Activated T-helper 9 cell treated with anti-CD3 and anti-CD28 coated beads, Interleukin-2, amount 50 U/mL, for 16 hours (primary cell): ENCODE measurements around the gene WBP11.

ENCODE experiments used
- DNase-seq: peaks from one replicate; pipeline ENCODE4 v3.0.0-alpha.2; 2020; ENCODE audit warnings: low read depth

The WBP11 gene

DNA sequence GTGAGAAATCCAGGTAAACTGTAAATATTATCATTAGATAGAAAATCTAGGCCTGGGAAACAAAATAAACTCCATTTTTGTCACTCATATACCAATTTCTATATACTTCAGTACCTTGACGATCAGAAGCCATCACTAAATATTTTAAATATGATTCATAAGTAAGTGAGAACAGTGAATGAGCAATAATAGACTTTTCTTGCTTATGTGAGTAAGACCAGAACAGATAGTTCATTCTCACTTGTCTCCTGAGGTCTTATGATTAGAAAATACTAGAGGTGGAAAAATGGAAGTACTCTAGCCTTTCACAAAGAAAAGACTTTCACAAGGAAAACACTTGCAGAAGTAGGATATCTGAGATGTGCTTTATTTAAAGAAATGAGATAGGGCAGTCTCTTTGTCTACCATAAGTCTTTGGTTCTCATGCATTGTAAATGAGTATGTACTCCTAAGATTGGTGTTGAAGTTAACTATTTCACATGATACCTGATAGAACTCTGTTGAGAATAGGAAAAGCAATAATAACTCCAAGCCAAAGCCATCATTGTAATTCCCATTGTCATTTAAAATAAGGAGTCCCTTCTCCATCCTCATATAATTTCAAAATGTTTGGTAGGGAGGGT lies 20.8 kb upstream of the WBP11 start:
- no peak for DNase-seq

DNA sequence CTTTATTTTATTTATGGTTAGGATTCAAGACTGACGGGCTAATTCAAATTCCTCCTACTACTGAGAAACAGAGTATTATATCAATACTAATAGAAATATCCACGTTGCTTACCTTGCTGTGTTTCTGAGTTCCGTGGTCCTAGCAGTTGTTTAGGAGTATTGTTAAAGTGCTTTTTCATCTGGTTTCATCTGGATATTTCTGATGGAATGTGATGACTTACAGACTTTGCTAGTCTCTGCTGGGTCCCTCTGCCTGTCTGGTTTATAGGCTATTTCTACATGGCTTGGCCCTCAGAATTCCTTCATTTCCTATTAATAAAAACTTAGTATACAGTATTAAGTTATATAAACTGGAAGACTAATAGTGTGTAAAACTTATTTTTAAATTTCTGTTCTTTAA lies 10.7 kb upstream of the WBP11 start, which contains the start of gene SMCO3:
Gene SMCO3 (minus strand): TSS at position 169 of the 400 bp plus-strand sequence. CDS start 7,502 bp downstream, outside the sequence.
- no peak for DNase-seq

DNA sequence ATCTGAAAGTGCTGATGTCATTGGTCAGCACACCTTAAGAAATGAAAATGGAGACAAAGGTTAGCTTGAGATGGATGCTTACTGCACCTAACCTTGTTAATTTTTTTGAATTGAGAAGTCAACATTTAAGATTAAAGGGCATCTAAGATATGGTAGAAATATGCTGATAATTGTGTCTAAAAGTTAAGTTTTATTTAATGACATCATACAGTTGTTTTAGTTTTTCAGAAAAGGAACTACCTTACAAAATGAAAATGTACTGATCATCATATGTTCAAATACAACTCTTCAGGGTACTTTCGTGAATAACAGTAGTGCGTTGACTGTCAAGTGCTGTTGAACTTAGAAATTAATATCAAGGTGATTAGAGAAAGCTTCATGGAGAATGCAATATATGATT lies 8.2 kb upstream of the WBP11 start:
- DNase-seq, result no peak

DNA sequence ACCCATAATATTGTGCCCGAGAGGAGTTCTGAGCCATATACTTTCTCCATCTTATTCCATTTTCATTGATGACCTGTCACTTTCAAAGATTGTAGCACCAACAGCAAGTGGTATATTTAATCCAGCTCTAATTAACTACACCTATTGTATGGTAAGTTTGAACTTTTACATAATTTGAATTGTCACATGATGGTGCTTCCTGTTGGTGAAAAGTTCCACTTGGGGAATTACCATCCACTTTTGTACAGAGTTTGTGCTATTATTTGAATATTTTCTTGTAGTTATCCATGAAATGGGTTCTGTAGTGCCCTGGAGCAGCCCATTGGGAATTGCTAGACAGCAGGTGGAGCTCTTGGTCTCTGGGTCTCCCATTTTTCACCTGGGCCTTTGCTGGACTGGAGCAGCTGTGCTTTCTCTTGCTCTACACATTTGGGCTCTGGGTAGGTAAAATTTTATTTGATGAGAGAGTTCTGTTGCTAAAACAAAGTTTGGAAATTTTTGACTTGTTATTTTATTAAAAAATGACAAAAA lies 7.7 kb upstream of the WBP11 start:
- no peak for DNase-seq

DNA sequence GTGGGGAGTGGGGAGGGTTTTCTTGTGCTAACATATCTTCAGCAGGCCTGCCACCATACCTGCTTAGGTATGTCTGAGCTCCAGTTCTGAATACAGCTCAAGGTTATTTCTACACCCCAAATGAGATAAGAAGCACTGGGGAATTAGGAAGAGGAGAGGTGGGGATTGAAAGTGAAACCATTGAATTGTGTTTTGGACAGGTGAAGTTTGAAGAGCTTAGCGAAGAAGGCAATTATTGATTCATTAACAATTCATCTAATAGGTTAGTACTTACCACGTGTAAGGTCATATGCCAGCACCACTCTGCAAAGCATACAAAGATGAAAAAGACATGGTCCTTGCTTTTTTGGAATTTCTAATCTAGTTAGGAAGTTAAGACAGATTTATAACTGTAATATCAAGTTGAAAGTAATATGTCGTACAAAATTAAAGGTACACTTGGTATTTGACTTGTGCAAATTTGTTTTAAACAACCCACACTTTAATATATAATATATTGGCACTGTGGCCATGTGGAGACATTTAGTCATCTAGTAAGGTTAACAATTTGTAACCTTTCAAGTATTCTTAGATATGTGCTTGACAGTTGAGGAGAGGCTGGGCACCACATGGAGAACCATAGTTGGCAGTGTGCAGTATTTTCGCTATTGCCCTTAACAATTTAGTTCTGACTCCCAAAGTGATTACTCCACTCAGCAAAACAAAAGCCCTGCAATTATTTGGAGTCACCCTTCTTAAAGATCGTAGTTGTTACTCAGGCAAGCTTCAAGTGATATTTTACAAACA lies 7.1 kb upstream of the WBP11 start:
- DNase-seq, result no peak

DNA sequence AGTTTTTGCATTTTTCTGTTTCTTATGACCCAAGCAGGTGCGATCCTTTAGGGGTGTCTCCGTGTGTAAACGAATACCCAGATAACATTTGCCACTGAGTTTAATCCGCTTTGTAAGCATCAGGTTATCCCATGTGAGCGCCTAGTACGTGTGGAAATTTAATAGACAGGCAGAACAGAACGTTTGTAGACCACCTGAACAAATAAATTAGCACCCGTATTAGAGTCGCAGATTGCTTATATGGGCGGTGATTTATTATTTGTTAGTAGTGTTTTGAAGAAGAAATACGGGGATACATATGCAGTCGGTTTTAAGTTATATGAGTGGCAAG lies 517 bp upstream of the WBP11 start:
- DNase-seq, result no peak

DNA sequence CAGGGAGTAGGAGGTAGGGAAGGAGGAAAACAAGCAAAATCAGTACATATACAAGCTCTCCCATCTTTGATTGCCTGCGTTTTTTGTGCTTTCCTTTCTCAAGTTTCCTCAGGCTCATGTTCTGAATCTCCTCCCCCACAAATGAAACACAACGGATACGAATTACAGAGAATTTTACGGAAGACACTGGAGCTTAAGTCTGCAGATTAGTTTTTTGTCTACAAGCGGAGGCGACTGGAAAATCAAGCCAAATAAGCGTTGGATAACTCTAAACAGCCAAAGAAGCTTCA lies 612 bp downstream of the WBP11 start:
- no peak for DNase-seq

DNA sequence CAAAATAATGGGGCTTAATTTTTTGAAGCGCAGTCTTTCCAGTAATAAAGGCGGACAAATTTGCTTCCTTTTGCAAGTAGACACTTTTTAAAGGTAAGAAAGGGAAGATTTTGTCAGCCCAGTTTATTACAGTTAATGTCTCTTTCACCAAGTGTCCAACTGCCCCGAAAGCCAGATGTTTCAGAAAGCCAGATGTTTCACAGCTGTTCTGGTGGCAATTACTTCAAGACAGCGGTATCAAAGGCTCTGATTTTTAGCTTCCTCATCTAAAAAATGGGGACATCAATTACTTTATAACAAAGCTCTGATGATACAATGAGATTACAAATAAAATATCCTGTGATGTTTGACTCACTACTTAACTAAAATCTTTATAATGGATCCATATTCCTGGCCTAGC lies 1.0 kb downstream of the WBP11 start:
- DNase-seq, result no peak

DNA sequence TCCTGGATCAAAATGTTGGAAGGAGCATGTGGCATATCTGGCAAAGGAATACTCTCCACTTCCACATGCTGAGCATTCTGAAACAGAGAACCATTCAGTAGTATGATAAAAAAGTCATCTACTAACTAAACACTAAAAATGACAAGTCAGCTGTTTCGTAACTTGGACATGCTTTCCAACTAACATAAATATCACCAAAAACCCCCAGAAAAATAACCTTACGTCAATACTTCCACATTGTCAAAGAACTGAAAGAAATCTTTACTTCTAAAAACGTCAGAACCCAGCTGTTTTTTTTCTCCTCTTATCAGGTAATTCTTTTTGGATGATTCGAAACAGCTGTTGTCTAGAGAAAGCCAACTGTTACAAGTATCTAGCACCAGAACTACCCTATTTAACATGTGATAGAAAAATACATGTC lies 8.2 kb downstream of the WBP11 start:
- DNase-seq, result no peak

DNA sequence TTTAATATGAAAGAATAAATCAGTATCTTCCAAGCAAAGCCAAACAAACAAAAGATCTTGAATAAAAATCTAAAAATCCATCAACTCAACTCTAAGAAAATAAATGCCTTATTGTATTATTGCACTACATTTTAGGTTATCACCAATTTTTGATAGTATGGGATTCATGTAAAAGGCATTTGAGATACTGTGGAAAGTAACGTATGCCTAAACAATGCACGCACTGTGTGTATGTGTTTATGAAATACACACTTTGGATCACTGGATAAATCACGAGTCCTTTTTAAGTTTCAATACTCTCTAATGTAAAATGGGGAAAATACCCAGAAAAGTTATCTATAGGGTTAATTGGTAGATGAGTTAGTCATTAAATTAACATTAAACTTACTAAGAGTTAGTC lies 17.7 kb downstream of the WBP11 start:
- DNase-seq, result no peak

DNA sequence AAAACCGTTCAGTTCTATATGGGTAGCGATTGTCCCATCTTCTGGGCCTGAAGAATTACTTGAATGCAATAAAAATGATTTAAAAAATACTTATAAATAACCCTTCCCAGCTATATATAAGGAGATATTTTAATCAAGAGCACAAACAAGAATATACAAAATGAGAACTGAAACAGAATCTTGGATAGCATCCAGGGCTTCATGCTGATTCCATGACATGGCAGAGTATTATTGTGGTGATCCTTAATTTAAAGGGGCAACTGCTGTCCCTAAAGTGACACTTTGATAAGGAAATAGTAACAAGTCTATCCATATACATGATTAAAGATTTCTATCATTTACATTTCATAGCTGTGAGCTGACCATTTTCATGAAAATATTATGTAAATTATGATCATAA lies 18.8 kb downstream of the WBP11 start:
- DNase-seq, result no peak

DNA sequence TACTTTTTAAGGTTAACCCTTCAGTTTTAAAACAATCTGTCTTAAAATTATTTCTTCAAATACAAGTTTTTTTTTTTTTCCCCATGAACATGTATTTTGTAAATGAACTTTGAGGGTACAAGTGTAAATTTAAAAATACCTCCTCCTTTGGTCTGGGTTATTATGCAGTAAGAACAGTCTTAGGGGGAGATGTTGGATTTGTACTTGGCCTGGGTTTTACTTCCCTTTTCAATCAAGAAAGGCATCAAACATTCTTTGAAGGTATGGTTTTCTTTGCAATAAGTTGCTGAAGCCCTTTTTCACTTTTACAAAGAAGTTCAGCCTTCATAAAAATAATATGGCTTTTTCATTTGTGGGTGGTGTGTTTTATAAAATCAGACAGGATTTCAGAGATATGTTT lies 20.5 kb downstream of the WBP11 start:
- DNase-seq, result no peak

DNA sequence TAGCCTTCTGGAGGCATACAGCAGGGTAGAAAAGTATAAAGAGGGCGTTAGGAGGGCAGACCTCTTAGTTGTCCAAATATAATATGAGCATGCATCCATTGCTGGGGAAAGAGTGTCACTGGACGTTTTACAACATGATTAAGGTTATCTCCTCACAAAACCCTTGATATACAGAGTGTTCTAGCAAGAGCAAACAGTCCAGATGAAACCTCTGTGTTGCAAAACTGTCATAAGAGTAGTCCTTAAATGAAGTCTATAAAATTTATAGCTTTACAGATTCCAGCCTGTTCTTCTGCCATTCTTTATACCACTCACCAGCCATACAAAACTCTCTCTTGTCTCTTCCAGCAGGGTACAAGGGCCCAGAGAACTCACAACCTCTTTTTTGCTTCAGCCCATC lies 21.7 kb downstream of the WBP11 start:
- no peak for DNase-seq

DNA sequence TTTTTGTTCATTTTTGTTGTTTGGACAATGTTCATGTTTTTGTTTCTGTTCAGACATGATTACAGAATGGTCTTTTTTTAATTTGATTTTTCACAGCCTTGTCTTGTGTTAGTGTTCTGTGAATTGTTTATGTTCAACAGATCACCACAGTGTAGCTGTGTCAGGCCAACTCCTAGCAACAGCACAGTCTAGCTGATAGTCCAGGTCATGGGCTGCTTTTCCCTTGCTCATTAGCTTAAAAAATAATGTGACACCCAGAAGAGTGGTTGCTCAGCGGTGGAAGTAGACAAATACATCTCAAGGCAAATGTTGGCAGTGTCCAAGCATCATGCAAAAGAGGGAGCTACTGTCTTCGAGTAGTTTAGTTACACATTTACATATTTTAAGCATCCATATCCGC lies 22.4 kb downstream of the WBP11 start:
- no peak for DNase-seq

DNA sequence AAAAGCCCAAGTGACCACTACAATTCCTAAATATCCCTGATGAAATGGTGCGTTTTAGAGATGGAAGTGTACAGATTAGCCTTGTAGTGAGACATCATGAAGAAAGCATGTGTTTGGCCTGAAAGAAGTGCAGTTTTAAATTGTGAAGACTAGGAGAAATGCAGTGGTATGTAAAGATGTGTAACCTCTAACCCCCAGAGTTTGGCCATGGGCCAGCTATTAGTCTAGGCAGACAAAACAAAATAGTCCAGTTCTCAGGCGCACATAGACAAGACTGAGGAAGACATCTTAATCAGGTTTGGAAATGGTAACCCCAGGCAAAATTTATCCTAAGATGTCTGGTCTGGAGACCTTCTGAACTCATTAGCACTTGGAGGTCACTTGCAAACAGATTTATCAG lies 23.4 kb downstream of the WBP11 start:
- no peak for DNase-seq

DNA sequence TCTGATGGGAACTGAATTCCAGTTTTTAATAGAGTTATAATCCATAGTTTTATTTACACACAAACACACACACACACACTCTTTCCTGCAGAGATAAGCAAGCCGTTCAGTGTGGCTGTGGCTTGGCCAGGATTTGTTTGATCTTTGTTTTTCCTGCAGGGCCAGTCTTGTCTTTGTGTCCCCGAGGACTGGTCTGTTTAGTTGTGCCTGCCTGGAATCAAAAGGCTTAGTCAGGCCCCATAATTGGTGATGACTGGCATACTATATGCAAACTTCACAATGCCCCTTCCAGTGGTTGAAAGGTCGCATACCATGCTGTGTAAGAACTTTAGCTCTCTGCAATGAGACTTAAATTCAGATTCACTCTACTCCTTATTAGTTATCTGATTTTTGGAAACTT lies 26.0 kb downstream of the WBP11 start:
- DNase-seq, result no peak

DNA sequence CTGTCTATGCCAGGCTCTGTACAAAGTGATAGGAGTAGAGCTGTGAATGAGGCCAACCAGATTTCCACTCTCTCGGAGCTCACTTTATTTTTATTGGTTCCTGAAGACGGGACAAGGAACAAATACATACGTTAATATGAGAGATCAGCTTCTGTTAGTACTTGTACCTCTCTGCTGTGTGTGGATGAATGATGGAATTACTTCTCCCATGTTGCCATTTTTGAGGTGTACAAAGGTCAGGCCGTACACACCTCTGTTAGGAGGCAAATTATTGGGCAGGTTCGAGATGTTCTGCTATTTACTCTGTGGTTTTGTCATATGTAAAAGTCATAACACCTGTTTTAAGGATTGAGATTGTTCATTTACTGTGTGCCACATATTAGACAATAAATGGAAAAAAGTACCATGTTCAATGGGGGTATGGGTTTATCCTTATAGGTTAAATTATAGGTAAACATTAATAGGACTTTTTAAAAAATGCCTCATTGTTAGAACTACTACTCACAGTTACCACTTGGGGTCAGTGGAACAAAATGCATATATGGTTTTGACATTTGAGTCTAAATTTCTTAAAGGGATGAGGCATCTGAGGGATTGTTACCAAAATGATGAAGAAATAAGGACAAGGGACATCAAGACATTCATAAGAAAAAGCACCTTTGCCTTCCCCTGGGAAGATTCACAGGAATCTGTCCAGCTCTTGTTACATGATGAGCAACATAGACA lies 26.9 kb downstream of the WBP11 start:
- no peak for DNase-seq

DNA sequence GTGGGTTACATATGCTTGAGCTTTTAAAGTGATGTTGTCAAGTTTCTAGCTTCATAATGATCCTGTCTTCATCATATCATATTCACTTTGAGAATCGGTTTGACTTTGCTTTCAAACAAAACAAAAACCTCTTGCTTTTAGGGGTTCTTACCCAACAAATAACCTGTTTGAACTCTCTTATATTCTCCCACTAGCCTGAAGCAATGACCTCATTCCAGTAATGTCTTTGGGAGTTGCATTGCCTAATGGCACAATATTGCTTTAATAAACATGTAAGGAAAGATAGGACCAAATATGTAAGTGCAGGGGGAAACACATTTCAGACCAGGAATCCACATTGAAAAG lies 27.7 kb downstream of the WBP11 start:
- DNase-seq, result no peak

DNA sequence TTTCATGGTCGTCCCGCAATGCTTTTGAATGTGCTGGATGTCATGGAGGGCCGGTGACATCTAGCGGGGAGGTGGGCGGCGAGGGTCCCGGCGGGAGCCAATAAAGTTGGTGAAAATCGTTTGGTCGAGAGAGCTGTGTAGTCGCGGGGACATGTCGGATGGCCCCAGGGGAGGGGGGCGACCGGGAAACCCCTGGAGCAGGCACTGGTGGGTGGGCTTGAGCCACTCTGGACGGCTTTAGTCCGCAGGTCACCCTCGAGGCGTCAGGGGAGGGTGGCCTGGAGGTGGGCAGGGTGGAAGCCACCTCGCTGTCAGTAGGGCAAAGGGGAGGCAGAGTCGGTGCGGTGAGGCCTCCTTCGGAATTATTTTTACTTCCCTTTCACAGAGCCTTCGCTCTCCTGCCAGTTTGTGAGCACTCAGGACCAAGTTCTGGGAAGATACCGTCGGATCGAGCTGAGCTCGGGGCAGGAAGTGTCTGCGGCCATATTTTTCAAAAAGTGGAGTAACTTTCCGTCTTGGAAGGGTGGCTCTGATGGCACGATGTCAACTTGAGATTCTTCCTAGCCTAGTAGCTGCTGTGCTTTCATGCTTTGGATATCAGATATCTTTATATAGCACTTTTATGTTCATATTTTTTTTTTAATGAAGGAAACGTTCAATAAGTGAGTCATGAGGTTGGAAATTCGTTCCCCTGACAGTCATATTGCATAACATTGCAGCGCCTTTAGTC lies 28.2 kb downstream of the WBP11 start:
- DNase-seq, result peak; percentile 11

DNA sequence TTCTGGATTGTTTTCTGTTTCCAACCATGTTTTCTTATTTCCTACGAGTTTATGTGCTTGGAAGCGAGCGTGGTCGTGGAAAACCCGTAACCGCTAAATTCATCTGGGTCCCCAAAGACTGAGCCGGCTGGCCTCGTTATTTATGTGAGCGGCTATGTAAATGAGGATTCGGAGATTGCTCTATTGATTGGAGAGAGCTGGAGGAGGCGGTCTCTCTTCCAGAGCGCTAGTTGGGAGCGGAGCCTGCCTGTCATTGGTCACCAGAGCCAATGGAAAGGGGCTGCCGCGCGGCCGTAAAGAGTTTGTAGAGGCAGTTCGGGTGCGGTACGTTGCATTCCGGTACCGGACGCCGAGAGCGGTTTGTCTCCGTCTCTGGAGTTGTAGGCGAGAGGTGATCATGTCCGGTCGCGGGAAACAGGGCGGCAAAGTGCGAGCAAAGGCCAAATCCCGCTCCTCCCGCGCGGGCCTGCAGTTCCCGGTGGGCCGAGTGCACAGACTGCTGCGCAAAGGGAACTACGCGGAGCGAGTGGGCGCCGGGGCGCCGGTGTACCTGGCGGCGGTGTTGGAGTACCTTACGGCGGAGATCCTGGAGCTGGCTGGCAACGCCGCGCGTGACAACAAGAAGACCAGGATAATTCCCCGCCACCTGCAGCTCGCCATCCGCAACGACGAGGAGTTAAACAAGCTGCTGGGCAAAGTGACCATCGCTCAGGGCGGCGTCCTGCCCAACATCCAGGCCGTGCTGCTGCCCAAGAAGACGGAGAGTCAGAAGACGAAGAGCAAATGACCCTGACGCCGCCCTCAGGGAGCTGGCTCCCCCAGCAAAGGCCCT lies 29.0 kb downstream of the WBP11 start:
- DNase-seq, result peak; percentile 81

DNA sequence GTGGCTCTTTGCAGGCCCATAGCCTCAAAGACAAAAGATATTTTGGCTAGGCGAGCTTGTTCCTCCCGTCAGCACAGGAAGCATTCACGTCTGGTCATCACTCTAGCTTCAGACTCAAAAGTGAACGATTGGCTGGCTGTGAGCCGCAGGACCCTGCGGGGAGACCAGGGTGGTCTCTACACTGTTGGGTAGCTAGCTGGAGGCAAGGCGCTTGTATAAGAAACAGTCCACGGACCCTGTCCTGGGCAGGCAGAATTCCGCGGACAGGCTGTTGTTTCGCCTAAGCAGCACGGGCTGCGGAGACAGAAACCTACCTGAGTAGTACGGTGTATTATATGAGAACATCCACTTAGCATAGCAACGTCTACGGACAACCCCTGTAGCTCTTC lies 29.6 kb downstream of the WBP11 start:
- DNase-seq, result peak; percentile 12

DNA sequence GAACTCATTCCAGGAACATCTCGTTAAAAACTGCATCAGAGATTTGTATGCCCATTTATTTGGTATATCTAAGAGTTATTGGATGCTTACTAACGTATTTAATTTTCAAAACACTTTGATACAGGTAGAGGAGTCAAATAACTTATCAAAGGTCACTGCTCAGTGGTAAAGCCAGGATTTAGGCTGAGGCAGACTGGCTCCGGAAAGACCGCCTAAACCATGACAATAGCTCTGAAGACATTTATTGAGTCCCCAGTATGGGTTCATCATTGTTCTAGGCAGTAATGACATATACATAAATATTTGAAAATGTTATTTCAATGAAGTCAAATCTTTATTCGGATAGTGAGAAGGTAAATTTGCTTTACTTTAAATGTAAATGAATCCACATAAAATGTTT lies 30.3 kb downstream of the WBP11 start:
- no peak for DNase-seq
